Embryonic facial prominence (tissue), 1 donor: ENCODE data around the gene CST3.

Source experiments
- DNase-seq: peaks from one replicate; pipeline ENCODE4 v3.0.0-alpha.2; 2016; ENCODE audit errors: extremely low spot score

Gene CST3

GRCh38 chr20:23602699-23603098 is 35.1 kb downstream of the CST3 start:
- no peak for DNase-seq

GRCh38 chr20:23602241-23602640 is 35.5 kb downstream of the CST3 start:
- no peak for DNase-seq

GRCh38 chr20:23601715-23602114 is 36.0 kb downstream of the CST3 start:
- no peak for DNase-seq

GRCh38 chr20:23598481-23598880 is 39.3 kb downstream of the CST3 start:
- DNase-seq: no peak

GRCh38 chr20:23596579-23597250 is 41.0 kb downstream of the CST3 start:
- no peak for DNase-seq

- no peak for DNase-seq
Measured at GRCh38 chr20:23595941-23596340, 41.8 kb downstream of the CST3 start.

GRCh38 chr20:23588434-23589403 is 49.0 kb downstream of the CST3 start:
- no peak for DNase-seq

- no peak for DNase-seq
Measured at GRCh38 chr20:23587631-23588030, 50.1 kb downstream of the CST3 start.

GRCh38 chr20:23586735-23587525 is 50.8 kb downstream of the CST3 start:
- DNase-seq: no peak

- DNase-seq: no peak
Measured at GRCh38 chr20:23585808-23586734, 51.7 kb downstream of the CST3 start.

GRCh38 chr20:23585449-23585807 is 52.3 kb downstream of the CST3 start:
- no peak for DNase-seq

GRCh38 chr20:23584434-23585199 is 53.1 kb downstream of the CST3 start:
- no peak for DNase-seq
